Measurements from ENCODE around the gene EXOC1. TPM values are rescaled to one million over a fixed set of nuclear protein-coding genes. Genes with fewer than 3 reads are reported as not detected.
A peak's percentile ranks its signal among the peaks of the same experiment; 100 is the strongest.
"Not testable (repeated sequence)": the region's sequence is repeated elsewhere in the genome, so short reads cannot be mapped to it uniquely, and the experiment has no call there.

The EXOC1 gene
- total RNA-seq, 2 experiments from 2014 or later = 21.7 to 22.2 TPM

DNA sequence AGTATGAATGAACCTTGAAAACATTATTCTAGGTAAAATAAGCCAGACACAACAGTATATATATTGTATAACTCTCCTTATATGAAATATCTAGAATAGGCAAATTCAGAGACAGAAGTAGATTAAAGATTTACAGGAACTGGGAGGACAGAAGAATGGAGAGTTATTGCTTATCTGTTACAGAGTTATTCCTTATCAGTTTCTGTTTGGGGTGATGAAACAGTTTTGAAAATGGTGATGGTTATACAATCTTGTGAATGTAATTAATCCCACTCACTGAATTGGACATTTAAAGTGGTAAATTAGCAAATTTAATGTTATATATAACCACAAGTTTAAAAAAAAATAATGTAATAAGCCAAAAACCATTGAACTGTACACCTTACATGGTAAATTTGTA, 14.5 kb upstream of the EXOC1 start:
- Mint-ChIP-seq H3K4me1 (no peaks in the 10 kb centered on the region), H3K36me3 (no peaks in the 10 kb centered on the region), H3K27ac (no peak overlapping the region), H3K4me3 (no peak overlapping the region), H3K27me3 (peaks cover 13% of the 10 kb centered on the region), H3K9me3 (no peaks in the 10 kb centered on the region)
- no peak for DNase-seq

DNA sequence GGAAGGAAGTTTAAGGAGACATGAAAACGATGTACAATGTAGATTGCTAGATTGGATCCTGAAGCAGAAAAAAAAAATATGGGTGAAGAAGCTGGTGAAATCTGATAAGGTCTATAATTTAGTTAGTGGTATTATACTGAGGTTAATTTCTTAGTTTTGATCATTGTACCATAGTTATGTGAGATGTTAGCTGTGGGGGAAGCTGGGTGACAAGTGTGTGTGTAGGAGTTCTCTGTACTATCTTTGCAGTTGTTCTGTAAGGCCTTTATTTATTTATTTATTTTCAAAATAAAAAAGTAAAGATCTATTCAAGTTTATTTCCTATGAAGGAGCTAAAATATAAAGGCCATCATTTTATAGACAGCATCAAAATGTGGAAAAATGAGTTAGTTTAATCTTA, 12.5 kb upstream of the EXOC1 start:
- no peak overlapping the region for H3K4me3 Mint-ChIP-seq
- no peak for DNase-seq
- no peaks in the 10 kb centered on the region for H3K36me3 Mint-ChIP-seq
- H3K9me3 Mint-ChIP-seq = no peaks in the 10 kb centered on the region
- H3K27ac Mint-ChIP-seq = no peak overlapping the region
- no peaks in the 10 kb centered on the region for H3K4me1 Mint-ChIP-seq
- H3K27me3 Mint-ChIP-seq = peaks cover 6% of the 10 kb centered on the region

DNA sequence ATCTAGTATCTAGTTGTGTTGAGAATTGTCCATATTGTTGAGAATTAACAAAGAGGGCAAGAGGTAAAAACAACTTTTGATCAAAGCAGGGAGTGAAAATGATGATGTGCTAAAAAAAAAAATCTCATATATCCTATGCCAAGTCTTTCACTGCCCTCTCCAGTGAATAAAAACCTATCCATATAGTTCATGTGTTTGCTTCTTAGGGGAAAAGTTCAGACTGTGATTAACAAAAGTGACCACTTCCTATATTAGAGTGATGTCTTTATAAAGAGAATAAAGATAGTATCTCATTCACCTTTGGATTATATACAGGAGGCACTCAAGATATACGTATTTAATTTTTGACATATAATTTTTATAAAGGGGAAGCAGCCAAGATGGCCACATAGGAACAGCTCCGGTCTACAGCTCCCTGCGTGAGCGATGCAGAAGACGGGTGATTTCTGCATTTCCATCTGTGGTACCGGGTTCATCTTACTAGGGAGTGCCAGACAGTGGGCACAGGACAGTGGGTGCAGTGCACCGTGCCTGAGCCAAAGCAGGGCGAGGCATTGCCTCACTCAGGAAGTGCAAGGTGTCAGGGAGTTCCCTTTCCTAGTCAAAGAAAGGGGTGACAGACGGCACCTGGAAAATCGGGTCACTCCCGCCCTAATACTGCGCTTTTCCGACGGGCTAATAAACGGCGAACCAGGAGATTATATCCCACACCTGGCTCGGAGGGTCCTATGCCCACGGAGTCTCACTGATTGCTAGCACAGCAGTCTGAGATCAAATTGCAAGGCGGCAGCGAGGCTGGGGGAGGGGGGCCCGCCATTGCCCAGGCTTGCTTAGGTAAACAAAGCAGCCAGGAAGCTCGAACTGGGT, 11.8 kb upstream of the EXOC1 start:
- H3K27me3 Mint-ChIP-seq, H3K4me1 Mint-ChIP-seq, H3K4me3 Mint-ChIP-seq, H3K9me3 Mint-ChIP-seq, H3K36me3 Mint-ChIP-seq, H3K27ac Mint-ChIP-seq, DNase-seq: not testable (repeated sequence)

DNA sequence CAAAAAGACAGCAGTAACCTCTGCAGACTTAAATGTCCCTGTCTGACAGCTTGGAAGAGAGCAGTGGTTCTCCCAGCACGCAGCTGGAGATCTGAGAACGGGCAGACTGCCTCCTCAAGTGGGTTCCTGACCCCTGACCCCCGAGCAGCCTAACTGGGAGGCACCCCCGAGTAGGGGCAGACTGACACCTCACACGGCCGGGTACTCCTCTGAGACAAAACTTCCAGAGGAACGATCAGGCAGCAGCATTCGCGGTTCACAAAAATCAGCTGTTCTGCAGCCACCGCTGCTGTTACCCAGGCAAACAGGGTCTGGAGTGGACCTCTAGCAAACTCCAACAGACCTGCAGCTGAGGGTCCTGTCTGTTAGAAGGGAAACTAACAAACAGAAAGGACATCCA, 11.1 kb upstream of the EXOC1 start:
- not testable (repeated sequence) for H3K4me3 Mint-ChIP-seq, H3K27ac Mint-ChIP-seq, H3K9me3 Mint-ChIP-seq, H3K27me3 Mint-ChIP-seq, H3K36me3 Mint-ChIP-seq, DNase-seq, H3K4me1 Mint-ChIP-seq

DNA sequence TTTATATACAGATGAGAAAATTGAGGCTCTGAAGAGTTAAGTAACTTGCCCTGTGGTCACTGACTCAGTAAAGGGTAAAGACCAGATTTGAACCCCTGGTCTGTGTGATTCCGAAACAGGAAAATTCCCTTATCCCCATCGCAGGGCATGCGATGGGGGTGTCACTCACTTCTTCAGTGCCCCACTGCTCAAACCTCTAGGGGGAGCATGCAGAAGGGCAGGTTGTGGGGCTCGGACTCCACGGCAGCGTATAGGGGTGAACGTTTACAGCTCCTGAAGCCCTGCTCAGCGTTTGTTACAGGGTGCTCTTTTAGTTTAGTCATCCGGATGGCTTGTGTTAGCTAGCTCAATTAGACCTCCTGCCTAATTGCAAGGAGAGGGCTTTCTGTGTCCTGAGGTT, 3.7 kb upstream of the EXOC1 start:
- Mint-ChIP-seq H3K27me3 (no peaks in the 10 kb centered on the region), H3K36me3 (no peaks in the 10 kb centered on the region), H3K4me1 (peaks cover 19% of the 10 kb centered on the region), H3K4me3 (no peak overlapping the region), H3K9me3 (no peaks in the 10 kb centered on the region), H3K27ac (no peak overlapping the region)
- DNase-seq = no peak

DNA sequence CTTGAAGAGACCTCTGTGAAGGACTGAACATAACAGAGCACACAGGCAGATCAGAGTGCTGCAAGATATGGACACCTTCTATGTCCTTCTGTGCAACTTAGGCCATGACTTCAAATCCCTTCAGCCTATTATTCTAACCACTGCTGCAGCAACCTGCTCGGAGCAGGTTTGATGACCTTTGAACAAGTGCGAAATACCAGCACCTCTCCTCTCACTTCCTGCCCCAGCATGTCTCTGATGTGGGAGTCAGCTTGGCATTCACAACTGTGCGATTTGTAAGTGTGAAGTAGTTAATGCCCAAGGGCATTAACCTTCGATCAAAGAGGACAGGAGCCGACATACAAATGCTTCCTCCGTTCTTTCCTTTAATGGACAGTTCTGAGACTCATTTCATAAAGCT, 1.6 kb upstream of the EXOC1 start:
- Mint-ChIP-seq H3K27ac (peak overlapping the region; percentile 74), H3K9me3 (no peaks in the 10 kb centered on the region), H3K36me3 (peaks cover 3% of the 10 kb centered on the region), H3K4me3 (peak overlapping the region; percentile 33), H3K4me1 (peaks cover 21% of the 10 kb centered on the region), H3K27me3 (no peaks in the 10 kb centered on the region)
- DNase-seq = peak; percentile 27

DNA sequence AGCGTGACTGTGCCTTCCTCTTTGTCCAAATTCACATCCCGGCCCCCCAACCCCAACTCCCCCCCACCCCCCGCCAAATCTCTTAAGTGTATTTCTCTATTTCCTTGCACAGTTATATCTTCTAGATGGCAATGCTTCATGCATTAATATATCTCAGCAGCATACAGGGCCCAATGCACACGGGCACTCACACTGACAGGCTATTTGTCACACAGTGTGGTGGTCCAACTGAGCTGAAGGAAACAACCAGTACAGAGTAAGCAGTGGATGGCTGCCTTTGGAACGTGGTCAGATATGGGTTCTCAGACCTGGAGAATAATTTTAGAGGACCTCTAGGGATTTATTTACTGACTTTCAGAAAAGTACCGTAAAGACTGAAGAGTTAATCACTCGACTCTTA, 681 bp downstream of the EXOC1 start:
- Mint-ChIP-seq H3K27ac (peak overlapping the region; percentile 84), H3K27me3 (no peaks in the 10 kb centered on the region), H3K4me1 (peaks cover 30% of the 10 kb centered on the region), H3K9me3 (no peaks in the 10 kb centered on the region), H3K36me3 (peaks cover 14% of the 10 kb centered on the region), H3K4me3 (no peak overlapping the region)
- DNase-seq = no peak

DNA sequence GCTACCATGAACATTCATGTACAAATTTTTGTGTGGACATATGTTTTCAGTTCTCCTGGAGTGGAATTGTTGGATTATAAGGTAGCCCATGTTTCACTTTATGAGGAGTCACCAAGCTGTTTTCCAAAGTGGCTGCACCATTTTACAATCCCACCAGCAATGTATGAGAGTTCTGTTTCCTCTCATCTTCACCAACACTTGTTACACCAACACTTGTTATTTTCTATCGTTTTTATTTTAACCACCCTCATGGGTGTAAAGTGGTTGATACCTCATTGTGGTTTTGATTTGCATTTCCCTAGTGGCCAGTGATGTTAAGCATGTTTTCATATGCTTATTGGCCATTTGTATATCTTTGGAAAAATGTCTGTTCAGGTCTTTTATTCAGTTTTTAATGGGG, 4.1 kb downstream of the EXOC1 start:
- DNase-seq = no peak
- peaks cover 17% of the 10 kb centered on the region for H3K4me1 Mint-ChIP-seq

DNA sequence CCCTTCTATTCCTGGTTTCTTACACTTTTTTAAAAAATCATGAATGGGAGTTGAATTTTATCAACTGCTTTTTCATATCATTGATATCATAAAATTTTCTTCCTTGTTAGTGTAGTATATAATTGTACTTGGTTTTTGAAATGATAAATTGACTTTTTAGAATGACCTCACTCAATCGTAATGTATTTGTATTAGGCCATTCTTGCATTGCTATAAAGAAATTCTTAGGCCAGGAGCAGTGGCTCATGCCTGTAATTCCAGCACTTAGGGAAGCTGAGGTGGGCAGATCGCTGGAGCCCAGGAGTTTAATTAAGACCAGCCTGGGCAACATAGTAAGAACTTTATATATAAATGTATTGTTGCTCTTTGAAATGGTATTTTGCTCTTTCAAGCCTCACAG, 6.3 kb downstream of the EXOC1 start:
- no peak for DNase-seq
- peaks cover 16% of the 10 kb centered on the region for H3K36me3 Mint-ChIP-seq
- H3K27me3 Mint-ChIP-seq = no peaks in the 10 kb centered on the region
- H3K4me1 Mint-ChIP-seq = peaks cover 13% of the 10 kb centered on the region
- no peak overlapping the region for H3K27ac Mint-ChIP-seq
- no peak overlapping the region for H3K4me3 Mint-ChIP-seq
- H3K9me3 Mint-ChIP-seq = no peaks in the 10 kb centered on the region

More for the DNA sequence above, 4.1 kb downstream of the EXOC1 start:
- H3K27ac Mint-ChIP-seq = no peak overlapping the region
- no peaks in the 10 kb centered on the region for H3K27me3 Mint-ChIP-seq
- H3K9me3 Mint-ChIP-seq = no peaks in the 10 kb centered on the region
- peaks cover 16% of the 10 kb centered on the region for H3K36me3 Mint-ChIP-seq
- no peak overlapping the region for H3K4me3 Mint-ChIP-seq

DNA sequence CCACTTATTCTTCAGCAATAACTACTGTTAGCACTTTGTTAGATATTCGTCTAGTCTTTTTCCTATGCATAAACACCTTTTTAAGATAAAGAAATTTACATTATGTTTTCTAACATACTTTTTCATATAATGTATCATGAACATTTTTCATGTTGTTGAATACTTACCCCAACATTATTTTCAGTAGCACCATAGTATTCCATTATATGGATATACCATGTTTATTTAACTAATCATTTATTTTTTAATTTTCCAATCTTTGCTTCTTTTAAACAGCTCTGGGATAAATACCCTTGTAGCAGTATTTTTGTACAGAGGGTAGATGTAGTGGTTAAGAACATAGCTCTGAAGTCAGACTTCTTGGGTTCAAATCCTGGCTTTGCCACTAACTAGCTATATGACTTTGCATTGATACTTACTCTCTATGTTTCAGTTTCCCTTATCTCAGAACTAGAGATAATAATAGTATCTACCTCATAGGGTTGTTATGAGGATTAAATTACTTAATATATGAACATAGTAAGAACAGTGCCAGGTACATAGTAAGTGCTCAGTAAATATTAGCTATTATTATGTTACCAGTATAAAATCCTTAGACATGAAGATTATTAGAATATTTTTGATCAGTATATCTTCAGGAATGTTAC, 11.3 kb downstream of the EXOC1 start:
- Mint-ChIP-seq H3K36me3 (peaks cover 7% of the 10 kb centered on the region), H3K27ac (no peak overlapping the region), H3K4me1 (peaks cover 18% of the 10 kb centered on the region), H3K4me3 (no peak overlapping the region), H3K27me3 (no peaks in the 10 kb centered on the region), H3K9me3 (no peaks in the 10 kb centered on the region)
- DNase-seq = no peak

DNA sequence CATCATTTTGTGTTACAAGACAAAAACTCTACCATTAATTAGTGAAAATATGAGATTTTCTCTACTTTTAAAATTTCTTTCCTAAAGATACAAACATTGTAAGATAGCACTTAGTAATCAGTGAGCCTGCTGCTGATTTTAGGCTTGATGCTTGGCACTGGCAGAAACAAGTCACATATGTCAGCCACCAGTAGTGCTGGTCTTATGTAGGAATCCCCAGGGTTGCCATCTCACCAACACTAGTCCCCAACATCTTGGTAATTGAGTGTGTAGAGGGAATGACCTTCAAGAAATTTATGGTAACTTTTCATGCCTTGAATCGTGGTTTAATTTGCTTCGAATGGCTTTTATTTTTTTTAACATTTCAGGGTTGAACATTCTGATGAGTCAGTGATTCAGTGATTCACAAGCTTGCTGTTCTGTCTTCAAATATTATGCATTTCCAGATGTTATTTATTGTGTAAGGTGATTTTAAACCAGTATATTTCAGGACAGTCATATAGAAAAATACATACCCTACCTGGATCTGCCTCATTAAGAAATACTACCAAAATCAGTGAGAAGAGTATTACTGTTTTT, 11.9 kb downstream of the EXOC1 start:
- no peak overlapping the region for H3K4me3 Mint-ChIP-seq
- peaks cover 7% of the 10 kb centered on the region for H3K36me3 Mint-ChIP-seq
- H3K27me3 Mint-ChIP-seq = no peaks in the 10 kb centered on the region
- H3K27ac Mint-ChIP-seq = peak overlapping the region; percentile 65
- no peak for DNase-seq
- peaks cover 18% of the 10 kb centered on the region for H3K4me1 Mint-ChIP-seq
- H3K9me3 Mint-ChIP-seq = no peaks in the 10 kb centered on the region

DNA sequence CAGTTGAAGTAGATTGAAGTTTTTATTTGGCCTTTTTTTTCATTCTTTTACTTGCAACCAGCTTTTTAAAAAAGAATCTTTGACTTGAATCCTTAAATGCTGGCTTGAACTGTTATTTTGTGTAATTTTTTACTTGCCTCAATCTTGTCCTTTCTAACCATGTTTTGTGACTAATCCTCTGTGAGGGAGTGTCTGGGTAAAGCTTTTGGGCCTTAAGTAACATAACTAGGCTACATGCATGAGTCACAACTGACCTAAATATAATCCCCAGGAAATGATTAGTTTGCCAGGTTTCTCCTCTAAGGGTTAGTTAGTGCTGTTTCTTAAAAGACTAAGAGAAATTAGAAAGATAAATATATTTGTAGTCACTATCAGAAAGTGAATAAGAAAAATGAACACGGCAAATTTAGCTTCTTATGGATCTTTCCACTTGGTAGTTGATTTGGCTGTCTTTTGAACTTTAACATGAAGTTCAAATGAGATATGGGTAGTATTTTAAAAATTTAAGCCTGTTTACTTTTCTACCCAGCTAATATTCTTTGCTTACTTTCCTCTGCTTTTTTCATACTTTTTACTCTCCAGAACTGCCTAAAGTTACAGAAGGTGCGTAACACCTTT, 13.0 kb downstream of the EXOC1 start:
- H3K36me3 Mint-ChIP-seq = peaks cover 11% of the 10 kb centered on the region

DNA sequence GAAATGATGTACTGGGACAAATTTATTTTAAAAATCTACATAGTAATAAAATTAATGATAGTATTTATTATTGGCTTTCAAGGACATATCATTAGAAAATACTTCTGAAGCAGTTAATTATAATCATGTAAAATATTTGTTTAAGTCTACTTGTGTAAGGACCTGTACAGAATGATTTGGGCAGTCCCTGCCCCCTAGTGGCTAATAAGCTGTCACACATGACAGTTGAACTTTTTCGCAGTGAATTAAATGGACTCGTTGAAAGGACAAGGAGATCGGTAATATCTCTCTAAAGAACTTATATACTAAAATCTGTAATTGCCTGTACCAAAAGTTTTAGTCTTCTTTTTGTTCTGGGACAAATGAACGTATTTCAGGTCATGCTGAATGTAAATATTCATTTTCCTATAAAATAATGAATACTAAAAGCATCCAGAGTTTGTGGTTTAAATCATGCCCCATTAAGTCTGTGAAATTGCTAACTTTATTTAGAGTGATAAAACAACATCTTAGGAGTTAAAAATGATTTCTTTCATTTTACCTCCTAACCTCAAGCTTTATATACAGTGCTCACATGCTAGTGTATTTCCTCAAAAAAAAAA, 13.6 kb downstream of the EXOC1 start:
- peaks cover 18% of the 10 kb centered on the region for H3K4me1 Mint-ChIP-seq
- H3K27me3 Mint-ChIP-seq = no peaks in the 10 kb centered on the region
- no peak for DNase-seq
- no peak overlapping the region for H3K4me3 Mint-ChIP-seq
- H3K36me3 Mint-ChIP-seq = peaks cover 11% of the 10 kb centered on the region
- no peak overlapping the region for H3K27ac Mint-ChIP-seq
- no peaks in the 10 kb centered on the region for H3K9me3 Mint-ChIP-seq

More for the DNA sequence above, 13.0 kb downstream of the EXOC1 start:
- Mint-ChIP-seq H3K4me1 (peaks cover 18% of the 10 kb centered on the region), H3K27me3 (no peaks in the 10 kb centered on the region), H3K9me3 (no peaks in the 10 kb centered on the region), H3K27ac (peak overlapping the region; percentile 48), H3K4me3 (no peak overlapping the region)
- no peak for DNase-seq

DNA sequence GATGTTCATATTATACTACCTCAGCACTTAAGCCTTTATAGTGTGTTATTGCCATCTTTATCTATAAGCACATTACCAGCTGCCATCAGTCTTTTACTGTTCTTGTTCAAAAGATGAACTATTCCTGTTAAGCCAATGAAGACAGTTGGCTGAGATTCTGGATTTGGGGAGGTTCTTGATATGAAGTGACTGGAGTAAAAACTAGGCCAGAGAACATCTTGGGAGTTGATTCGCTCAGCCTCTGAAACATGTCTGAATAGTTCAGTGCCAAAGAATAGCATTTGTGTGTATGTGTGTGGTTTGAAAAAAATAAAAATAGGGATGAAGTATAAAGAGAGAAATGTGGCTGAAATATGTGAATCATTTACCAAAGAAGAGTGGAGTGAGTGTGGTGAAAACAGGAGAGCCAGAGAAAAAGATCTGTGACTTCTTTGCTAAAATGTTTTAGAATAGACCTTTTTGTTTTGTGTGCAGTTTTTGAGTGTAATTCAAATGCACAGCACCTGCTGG, 15.2 kb downstream of the EXOC1 start:
- H3K4me1 Mint-ChIP-seq = peaks cover 18% of the 10 kb centered on the region
- peaks cover 11% of the 10 kb centered on the region for H3K36me3 Mint-ChIP-seq
- no peaks in the 10 kb centered on the region for H3K9me3 Mint-ChIP-seq
- no peak overlapping the region for H3K27ac Mint-ChIP-seq
- H3K27me3 Mint-ChIP-seq = no peaks in the 10 kb centered on the region
- DNase-seq = no peak
- no peak overlapping the region for H3K4me3 Mint-ChIP-seq

All from activated naive CD8-positive, alpha-beta T cell treated with anti-CD3 and anti-CD28 coated beads for 36 hours (primary cell).